ENCODE results near the gene FNDC7. TPM values are rescaled to one million over a fixed set of nuclear protein-coding genes. Genes with fewer than 3 reads are reported as not detected.

Gene FNDC7
- 0.34 TPM in 1 of 2 replicates, not detected in the other for total RNA-seq (2014; rRNA removed; shearing (Covaris generic))

DNA sequence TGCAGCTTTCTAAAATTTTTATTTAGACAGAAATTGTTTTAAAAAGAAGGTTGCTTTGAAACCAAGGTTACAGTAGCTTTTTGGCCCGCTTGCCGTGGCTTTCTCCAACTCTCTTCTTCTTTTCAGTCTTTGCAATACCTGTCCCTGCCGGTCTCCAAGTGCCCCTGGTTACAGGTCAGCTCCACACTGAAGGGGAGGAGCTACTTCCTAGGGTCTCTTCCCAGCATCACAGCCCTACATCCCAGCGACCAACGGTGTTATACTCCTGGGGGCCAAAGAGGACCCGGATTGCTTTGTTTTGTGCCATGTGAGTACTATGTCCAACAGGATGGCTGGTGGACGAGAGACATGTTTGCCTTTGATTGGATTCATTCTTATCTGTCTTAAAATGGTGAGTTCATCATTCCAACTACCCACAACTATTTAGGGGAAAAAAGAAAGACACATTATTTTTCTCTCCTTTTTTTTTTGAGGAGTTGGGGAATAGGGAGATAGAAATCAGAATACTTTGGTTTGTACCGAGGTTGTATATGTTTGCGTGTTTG is at the start of gene FNDC7:
FNDC7 (plus strand) TSS at position 303 of the 545 bp plus-strand sequence; CDS start at position 329, 26 bp downstream.

GRCh38 chr1:108691942-108692723 is 20.6 kb upstream of the FNDC7 start, which contains the start of gene PRPF38B:
PRPF38B (plus strand) TSS chr1:108692310; CDS start chr1:108692592, 282 bp downstream.

DNA sequence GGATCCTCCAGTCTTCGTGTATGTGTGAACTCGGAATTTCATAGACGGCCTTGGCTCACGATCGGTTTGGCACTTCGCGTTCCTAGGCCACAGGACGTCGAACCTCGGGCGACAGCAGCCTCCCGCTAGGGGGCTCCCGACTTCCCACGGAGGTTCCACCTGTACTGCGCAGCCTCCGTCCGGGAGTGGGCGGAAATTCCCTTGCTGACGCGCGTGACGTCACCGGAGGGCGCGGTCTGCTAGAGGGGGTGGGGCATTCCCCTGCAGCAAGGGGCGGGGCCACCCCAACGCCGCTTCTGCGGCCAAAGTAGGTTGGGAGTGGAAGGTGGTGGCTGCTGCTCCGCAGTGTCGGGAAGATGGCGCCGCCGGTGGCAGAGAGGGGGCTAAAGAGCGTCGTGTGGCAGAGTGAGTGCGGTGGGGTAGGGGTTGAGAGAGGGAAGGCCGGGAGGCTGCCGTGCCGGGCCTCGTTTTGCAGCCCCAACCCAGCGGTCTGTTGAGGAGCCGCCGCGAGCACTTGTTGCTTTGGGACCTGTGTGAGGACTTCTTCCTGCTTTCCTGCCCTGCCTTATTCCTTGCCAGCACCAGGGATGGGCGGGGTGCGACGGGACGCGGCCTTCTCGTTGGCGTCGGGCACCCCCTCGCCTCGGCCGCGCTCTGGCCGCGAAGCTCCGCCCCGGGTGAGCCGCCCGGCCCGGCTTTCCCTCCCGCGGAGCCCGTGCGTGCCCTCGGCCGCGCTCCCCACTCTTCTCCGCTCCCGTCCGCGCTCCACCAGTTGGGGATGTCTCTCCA is 33.9 kb downstream of the FNDC7 start, which contains the start of gene STXBP3:
STXBP3 (plus strand) TSS at position 293 of the 789 bp plus-strand sequence; CDS start at position 357, 64 bp downstream.

Other genes starting within 250 kb of the FNDC7 start
- gene EEIG2, start 152.8 kb upstream of the FNDC7 start, total RNA-seq (2014; rRNA removed; shearing (Covaris generic)): 4.7 and 5.5 TPM in 2 replicates
- gene HENMT1, start 51.8 kb upstream of the FNDC7 start, total RNA-seq (2014; rRNA removed; shearing (Covaris generic)): 2.2 and 3.1 TPM in 2 replicates
- gene PRPF38B, start 20.6 kb upstream of the FNDC7 start, total RNA-seq (2014; rRNA removed; shearing (Covaris generic)): 18.6 and 20.4 TPM in 2 replicates
- 24.3 and 26.1 TPM in 2 replicates for gene STXBP3, start 33.8 kb downstream of the FNDC7 start, total RNA-seq (2014; rRNA removed; shearing (Covaris generic))
- gene AKNAD1, start 144.2 kb downstream of the FNDC7 start, total RNA-seq (2014; rRNA removed; shearing (Covaris generic)): 1.2 and 1.7 TPM in 2 replicates
- 22.4 and 25.4 TPM in 2 replicates for gene GPSM2, start 164.1 kb downstream of the FNDC7 start, total RNA-seq (2014; rRNA removed; shearing (Covaris generic))